Measurements from ENCODE around the gene CYP2R1.
"Not testable (repeated sequence)": the region's sequence is repeated elsewhere in the genome, so short reads cannot be mapped to it uniquely, and the experiment has no call there.

GRCh38 chr11:14883683-14884082 is 8.3 kb downstream of the CYP2R1 start:
- not testable (repeated sequence) for TF ChIP-seq CTCF (IDR thresholded peaks at IDR 0.05; ENCODE audit: low read depth, low read length); MAX (IDR thresholded peaks at IDR 0.05; ENCODE audit: low read depth, low read length); POLR2A (IDR thresholded peaks at IDR 0.05; ENCODE audit: extremely low read depth, insufficient read length); MYC (IDR thresholded peaks at IDR 0.05; ENCODE audit: low read depth, low read length)
